ENCODE results near the gene RTN4R.

RTN4R gene

DNA sequence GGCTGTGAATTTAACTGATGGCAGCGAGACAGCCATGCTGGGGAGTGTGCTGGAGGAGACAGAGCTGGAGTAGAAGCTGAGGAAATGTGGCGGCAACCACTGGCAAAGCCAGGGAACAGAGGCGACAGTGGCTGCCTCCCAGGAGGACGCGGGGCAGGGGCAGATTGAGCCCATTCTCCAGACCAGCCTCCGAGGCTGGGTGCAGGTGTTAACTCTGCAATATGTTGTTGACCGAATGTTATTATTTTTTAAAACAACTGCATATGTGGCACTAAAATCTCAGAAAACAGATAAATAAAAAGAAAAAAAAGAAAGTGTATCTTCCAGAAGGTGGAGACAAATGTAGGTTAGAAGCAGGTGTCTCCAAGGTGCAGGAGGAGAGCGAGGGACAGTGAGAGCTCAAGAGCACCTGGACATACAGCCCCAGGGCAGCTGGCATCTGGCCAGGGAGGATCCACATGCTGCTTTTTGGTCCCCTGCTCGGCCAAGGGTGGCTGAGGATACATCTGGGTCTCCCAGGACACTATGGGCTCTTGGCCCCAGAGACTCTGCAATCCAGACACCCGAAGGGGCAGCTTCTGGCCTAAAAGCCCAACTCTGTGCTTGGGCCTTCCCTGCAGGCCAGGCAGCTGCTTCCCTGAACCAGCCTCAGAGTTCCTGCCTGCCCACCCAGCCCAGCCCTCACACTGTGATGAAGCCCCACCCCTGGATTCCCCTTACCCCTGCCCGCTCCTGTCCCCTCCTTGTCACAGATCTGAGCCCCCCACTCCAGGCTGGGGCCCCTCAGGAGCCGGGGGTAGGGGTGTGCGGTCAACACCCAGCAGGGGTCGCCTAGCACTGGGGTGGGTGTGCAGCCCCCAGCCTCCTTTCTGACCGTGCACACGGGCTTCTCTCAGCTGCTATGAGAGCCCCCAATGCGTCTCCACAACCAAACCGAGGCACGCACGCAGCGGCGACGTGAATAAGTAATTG lies 12.9 kb downstream of the RTN4R start:
- no peak for DNase-seq

DNA sequence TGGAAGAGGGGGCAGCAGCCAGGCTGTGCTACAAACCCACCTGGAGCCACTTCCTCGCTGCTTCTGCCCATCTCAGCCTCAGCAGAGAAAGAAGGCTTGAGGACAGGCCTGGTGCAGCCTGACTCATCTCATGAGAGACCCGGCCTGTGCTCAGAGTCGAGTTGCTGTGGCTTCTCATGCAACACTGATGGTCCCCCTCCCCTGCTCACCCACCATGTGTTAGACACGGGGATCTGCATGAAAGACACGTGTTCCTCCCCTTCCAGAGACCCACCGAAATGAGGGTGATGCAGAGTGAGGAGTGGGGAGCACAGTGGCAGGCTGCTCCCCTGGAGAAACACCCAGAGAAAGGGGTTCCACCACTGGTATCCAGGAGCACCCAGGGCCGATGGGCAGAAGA lies 15.0 kb downstream of the RTN4R start:
- no peak for DNase-seq

DNA sequence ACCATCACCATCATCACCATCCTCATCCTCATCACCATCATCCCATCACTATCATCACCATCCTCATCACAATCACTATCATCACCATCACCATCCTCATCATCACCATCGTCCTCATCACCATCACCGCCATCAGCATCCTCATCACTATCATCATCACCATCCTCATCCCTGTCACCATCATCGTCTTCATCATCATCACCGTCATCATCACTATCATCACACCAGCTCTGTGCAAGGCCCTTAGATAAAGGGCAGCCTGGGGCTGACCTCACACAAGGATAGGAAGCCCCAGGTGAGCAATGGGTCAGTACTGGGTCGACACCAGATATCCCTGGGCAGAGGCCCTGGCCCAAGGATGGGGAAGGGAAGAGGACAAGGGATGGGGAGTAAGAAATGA lies 16.1 kb downstream of the RTN4R start:
- no peak for DNase-seq

DNA sequence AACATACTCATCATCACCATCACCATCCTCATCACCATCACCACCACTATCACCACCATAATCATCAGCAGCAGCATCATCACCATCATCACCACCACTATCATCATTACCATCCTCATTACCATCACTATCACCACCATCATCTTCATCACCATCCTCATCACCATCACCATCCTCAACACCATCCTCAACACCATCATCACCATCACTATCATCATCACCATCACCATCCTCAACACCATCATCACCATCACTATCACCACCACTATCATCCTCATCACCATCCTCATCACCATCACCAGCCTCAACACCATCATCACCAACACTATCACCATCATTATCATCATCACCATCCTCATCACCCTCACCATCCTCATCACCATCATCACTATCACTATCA lies 16.6 kb downstream of the RTN4R start:
- DNase-seq = no peak

DNA sequence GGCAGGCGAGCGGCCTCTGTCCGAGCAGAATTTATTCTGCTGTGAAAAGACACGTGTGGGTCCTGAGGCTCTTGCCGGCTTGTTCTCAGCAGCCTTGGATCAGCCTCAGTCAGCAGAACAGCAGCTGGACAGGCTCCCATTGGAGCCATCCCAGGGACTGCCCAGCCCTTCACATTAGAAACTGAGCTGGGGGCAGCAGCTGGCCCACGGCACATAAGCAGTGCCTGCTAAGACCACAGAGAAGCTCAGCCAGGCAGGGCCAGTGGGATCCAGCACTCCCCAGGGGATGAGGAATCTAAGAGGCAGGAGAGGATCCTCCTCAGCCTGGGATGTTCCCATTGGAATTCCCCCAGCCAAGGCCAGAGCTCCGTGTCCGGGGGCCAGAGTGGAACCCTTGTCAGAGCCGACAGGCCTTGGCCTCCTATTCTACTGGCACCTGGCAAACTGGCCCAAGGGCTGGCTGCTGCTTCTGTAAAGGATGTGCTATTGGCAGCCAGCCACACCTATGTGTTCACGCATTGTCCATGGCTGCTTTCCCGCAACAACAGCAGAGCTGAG lies 18.2 kb downstream of the RTN4R start:
- peak; percentile 5 for DNase-seq

DNA sequence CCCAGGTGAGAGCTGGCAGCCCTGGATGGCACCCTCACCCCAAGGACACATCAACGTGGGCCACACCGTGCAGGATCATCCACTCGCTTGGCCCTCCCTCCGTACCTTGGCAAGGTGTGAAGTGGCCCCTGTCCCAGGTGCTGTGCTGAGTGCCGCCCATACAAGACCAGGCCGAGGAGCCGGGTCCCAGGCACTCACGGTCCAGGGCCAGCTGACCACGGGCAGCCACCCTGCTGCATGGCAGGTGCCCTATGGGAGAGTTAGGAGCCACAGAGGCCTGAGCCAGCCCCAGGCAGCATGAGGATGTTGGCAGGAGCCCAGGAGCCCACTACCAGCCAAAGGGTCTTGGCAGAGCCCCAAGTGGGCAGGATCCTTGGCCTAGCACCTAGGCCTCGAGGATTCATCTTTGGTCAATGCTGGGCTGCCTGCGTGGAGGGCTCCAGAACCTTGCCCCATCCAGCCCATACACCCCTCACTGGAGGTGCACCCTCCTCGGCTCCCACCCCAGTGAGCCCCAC lies 19.6 kb downstream of the RTN4R start:
- peak; percentile 8 for DNase-seq

DNA sequence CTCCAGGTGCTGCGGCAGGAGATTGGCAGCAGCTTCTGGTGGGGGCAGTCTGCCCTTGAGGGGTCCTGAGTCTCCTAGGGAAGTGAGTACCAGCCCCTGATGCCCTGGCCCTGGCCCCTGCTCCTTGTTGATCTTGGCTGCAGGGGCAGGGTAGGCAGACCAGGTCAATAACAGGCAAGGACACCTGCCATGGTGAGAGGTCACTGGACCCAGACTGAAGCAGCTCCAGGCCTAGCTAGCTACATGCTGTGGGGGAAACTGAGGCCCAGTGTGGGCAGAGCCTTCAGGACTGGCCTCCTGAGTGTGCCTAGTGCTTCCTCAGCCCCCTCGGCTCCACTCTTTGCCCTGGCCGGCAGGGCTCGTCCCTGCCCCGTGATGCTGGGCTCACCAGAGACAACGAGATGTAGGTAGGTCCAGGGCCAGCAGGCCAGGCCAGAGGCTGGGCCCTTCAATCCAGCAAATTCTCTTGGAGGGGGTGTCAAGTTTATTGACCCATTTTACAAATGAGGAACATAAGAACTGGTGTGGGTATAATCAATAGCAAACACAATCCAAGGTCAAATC lies 20.4 kb downstream of the RTN4R start:
- DNase-seq = no peak

DNA sequence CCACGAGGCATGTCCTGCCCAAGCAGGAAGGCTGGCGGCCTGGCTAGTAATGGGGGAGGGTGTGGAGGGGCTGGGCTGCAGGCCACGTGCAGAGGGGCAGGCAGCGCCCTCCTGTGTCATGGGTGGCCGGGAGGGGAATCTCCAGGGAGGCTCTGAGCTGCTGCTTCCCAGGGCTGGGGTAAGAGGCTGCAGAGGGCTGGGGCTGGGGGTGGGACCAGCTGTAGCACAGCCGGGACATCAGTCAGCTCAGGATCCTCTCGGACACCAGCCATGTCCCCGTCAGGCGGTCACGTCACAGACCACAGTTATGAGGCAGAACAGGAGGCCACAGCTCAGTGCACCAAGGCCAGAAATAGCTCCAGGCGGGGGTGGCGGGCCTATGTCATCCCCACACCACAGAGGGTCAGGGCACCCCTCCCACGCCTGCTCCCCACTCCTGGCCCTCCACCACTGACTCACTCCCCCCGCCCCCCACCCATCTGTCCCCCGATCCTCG lies 21.1 kb downstream of the RTN4R start:
- DNase-seq = no peak

DNA sequence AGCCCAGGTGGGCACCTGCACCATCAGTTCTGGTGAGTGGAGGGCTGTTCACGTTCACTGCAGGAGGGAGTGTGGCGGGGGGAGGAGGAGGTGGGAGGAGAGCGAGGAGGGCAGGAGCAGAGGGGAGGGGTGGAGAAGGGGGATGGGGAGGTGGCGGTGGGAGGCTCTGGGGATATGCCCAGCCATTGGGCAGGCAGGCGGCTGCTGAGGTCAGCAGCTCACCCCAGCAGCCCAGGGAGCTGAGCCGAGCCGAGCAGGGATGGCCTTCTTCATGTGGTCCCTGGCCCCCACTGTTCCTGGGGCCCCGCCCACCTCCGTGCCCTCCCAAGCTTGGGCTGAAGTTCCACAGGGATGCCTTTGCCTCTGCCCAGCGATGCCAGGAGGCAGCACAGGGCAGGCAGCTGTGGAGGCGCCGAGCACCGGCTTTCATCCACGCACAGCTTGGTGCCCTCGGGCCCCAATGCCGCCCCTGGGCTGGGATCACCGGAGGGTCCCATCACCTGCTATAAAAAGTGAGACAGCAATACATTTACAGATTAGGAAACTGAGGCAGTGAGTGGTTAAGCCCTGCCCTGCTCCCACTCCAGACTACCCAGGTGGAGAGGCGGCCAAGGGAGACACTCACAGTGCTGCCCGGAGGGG lies 21.6 kb downstream of the RTN4R start:
- DNase-seq = no peak

DNA sequence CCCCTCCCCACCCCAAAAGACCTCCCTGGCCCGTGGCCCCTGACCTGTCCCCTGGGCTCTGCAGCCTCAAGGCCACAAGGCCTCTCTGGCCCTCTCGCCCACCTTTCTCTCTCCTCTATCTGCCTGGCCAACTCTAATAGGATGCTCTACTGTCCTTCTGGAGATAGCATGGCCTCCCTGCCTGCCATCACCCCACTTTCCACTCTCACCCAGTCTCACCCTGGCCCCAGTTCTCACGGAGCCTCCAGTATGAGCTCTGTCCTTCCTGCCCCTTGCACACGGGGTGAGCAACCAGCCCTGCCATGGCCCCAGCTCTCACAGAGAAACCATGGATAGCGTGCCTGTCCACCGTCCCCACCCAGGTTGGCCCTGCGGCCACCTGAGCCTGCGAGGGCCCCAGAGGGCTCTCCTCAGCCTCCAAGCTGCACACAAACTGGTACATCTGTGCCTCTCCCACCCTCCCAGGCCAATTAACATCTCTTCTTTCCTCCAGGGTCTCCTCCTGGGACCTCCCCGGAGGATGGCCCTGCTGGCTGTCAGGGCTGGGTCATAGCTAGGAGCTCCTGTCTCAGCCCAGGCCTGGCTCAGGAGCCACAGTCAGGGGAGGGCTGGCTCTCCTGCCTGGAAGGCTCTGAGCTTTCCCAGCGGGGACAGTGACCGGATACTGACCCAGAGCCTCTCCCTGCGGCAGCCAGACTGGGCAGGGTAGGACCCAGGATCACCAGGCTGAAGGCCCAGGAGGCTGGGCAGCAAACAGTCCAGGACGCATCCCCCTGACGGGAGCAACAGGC lies 22.3 kb downstream of the RTN4R start:
- no peak for DNase-seq

DNA sequence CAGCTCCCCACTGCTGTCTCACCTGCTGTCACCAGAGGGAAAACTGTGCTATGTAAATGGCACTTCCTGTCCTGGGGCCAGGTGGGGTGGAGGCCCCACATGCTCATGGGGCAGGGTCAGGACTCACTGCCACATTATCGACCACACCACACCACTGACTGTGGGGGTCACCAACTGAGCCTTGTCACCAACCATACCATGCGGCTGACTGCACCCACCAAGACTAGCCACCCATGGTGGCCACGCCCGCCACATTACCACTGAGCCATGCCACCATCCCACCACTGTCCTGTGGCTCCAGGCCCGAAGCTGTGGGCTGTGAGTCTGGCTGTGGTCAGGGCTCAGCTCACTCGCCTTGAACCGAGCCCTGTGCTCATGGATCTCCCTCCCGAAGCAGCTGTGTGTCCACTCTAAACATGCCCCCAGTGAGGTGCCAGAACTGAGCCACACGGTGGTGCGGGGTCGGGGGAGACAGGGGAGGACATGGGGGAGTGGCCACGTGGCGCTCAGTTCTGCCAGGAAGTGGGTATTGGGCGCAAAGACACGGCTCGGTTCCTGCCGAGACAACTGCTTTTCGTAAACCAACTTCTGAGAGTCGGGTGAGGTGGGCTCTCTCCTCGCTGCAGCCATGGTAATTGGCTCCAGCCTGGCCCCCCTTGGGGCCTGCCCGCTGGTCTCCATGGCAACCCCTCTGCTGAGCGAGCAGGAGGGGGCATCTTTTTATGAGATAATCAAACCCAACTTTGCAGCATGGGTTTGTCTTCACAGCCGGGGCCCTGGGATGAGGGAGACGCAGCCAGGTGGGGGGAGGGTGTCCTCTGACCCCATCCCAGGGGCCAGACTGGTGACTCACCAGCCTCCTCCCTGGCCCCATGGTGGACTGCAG lies 23.2 kb downstream of the RTN4R start:
- no peak for DNase-seq

DNA sequence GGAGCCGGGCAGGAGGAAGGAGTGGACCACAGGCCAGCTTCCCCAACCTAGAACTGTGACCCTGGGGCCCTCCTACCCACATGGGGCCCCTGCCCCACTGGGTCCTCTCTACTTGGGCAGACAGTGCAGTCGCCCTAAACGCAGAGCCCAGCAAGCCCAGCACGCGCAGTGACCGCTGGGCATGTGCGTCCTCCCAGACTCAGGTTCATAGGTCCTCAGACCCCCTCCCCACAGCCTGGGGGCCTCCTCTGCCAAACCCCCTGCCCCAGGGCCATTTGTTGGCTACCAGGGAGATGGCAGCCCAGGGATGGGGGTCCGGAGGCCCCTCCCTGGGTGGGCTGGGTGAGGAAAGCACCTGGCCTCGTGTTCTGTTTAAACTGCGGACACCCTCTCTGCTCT lies 23.9 kb downstream of the RTN4R start:
- no peak for DNase-seq

DNA sequence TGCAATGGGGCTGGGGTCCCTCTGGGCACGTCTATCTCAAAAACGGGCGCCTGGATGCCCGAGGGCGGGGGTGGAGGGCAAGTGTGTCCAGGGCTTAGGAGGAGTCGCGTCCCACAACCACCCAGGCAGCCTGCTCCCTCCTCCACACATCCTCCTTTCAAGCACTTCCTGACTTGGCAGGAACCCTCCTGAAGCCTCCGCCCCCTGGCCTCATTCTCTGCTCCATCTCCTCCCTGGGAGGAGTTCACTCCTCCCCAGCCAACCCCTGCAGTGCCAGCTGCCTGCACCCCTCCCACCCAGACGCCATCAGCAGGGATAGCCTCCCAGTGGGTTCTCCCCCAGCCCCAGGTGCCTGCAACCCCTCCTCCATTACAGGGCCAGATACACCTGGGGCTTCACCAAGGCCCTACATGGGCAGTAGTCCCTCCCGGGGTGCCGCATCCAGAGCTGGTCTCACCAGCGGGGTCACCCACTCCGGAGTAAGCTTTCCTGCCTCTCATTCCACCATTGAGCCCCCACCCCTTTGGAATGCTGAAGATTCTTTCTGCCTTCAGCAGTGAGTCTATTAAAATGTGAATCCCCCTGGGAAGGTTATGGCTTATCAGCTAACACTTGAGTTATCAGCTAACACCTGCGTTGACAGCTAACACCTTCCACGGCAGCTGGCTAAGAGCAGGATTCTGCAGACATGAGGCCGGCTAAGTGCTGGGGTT lies 24.4 kb downstream of the RTN4R start:
- DNase-seq = peak; percentile 42

DNA sequence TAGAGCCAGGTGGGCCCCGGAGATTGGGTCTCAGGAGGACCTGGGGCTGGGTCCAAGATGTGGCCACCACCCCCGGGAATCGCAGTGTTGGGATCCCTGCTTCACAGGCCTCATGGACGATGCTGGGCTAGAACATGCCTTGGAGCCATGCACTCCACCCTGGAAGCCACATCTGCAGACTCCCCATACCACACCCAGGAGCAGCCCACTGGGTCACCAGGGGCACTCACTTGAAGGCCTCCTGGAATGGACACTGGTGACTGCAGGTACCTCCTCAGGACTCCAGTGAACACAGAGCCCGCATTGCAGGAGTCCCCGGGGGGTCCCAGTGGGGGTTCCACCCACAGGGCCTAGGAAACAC lies 25.0 kb downstream of the RTN4R start:
- DNase-seq = no peak

DNA sequence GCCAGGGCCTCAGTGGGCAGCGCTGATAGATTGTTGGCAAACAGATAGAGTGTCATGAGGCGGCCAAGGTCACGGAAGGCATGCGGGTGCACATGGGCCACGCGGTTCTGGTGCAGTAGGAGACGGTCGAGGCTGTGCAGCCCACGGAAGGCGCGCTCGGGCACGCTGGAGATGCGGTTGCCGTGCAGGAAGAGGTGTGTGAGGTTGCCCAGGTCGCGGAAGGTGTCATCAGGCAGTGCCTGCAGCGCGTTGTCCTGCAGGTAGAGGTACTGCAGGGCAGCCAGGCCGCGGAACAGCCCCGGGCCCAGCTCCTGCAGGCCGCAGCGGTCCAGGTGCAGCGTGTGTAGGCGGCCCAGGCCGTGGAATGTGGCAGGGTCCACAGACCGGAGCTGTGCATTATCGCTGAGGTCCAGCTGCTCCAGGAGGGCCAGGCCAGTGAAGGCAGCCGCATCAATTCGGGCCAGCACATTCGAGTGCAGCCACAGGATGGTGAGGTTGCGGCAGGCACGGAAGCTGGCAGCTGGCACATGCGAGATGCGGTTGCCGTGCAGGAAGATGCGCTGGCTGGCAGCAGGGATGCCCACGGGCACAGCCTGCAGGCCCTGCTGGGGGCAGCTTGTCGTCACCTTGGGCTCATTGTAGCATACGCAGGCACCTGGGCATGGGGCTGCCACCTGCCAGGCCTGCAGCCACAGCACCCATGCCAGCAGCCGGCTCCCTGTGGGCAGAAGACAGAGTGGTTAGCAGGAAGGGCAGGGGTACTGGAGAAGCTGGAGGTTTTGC lies 25.5 kb downstream of the RTN4R start:
- DNase-seq = no peak

DNA sequence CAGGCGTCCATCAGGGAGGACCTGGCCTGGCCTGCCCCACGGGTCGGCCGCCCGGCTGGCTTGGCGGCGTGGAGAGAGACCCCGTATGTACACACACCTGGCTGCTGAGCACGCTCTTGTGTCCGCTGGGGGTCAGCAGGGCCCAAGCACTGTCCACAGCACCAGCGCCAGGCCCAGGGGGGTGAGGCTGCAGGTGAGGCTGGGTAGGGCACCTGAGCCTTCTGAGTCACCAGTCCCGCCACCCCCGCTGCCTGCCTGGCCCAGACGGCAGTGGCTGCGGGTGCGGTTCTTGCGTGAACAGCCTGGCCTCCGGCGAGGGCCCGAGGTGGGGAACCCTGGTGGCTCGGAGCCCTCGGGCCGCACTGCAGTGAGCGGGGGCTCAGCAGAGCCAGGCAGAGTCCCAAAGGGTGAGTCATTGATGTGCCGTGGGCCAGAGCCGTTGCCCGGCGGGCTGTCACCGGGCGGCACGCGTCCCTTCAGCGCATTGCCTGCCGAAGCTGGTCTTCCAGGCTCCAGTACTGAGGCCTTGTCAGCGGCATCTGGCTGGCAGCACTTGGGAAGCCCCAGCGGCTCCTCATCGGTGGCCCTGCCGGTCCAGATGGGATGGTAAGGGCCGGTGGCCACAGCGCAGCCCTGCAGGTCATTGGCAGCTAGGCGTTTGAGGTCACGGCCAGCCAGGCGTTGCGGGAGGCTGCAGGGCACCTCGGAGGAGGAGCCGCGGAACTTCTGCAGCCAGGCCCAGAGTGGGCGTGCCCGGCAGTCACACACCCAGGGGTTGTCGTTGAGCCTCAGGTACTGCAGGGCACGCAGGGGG lies 26.3 kb downstream of the RTN4R start:
- DNase-seq = no peak

DNA sequence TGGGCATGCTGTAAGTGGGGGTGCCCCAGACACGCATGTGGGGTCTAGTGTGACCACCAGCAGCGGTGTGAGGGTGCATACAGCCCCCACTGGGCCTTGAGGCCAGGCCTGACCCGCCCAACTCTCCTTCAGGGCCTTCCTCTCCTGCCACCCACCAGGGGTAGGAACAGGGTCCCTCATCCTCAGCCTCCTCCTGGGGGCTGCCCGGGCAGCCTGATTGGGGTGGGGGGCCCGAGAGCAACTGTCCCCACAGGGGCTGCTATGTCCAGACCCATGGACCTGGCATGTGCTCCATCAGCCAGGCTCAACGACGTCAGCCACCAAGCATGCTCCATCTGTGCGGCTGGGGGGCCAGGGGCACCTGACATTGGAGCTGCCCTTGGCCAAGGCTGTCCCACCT lies 27.2 kb downstream of the RTN4R start:
- no peak for DNase-seq

DNA sequence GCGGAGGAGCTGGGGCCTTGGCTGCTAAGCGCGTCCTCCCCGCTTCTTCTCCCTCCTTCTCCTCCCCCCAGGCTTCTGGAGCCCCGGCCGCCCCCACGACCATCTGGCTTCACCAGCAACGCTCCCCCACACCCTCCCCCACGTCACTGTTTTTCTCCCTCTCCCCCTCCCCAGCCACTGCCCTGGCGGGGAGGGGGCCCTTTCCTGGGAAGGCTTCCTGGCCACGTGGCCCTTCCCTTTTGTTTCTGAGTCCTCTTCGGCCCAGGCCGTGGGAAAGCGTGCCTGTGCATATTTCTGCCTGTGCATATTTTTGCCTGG lies 27.7 kb downstream of the RTN4R start:
- DNase-seq = no peak
